Measurements from ENCODE around the gene CDH8.

DNA sequence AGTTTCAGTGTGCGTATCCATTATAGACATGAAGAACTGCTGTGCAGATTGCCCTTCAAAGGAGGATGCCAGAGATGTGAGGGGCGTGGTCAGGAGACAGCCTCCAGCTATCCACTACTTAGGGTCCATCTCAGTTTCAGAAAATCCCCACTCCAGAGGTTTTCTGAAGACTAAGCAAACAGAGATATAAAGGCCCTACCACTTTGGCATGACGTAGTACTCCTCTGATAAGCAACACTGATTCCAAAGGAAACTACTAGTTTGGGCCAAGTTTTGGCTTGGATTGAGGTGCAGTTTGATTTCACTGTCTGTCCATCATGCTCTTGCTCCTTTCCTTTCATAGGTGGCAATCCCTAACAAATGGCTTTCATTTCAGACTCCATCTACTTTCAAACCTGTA, 228.7 kb downstream of the CDH8 start:
- TF ChIP-seq EZH2 (IDR thresholded peaks at IDR 0.05) (no peak), POLR2AphosphoS5 (IDR thresholded peaks at IDR 0.05; ENCODE audit: borderline replicate concordance, low read depth, low read length) (no peak)
